Subcutaneous adipose tissue (tissue), 4 donors: ENCODE data around the gene PTPRJ. TPM values are rescaled to one million over a fixed set of nuclear protein-coding genes. Genes with fewer than 3 reads are reported as not detected.

Experiments
- total RNA-seq, 4 donors: library from RNA; depleted of rRNA; stranded (reverse); fragments of >200 nt; gene quantifications; one replicate each; pipeline ENCODE4 v1.1.0, GENCODE V29; 2016
- TF ChIP-seq, protein P1 (sequence below): fragments of 450-650 bp; IDR thresholded peaks from one replicate; pipeline ENCODE4 v1.5.1; 2016; ENCODE audit warnings: low read depth, mild to moderate bottlenecking, control low read depth, antibody characterized with exemption, moderate library complexity

The PTPRJ gene
- total RNA-seq, 4 donors from 2014 or later = 5.1 to 28.7 (median 9.4) TPM

- TF ChIP-seq, protein P1, sequence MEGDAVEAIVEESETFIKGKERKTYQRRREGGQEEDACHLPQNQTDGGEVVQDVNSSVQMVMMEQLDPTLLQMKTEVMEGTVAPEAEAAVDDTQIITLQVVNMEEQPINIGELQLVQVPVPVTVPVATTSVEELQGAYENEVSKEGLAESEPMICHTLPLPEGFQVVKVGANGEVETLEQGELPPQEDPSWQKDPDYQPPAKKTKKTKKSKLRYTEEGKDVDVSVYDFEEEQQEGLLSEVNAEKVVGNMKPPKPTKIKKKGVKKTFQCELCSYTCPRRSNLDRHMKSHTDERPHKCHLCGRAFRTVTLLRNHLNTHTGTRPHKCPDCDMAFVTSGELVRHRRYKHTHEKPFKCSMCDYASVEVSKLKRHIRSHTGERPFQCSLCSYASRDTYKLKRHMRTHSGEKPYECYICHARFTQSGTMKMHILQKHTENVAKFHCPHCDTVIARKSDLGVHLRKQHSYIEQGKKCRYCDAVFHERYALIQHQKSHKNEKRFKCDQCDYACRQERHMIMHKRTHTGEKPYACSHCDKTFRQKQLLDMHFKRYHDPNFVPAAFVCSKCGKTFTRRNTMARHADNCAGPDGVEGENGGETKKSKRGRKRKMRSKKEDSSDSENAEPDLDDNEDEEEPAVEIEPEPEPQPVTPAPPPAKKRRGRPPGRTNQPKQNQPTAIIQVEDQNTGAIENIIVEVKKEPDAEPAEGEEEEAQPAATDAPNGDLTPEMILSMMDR = no peak
These were observed 37.6 kb downstream of the PTPRJ start for GRCh38 chr11:48017831-48018527.

DNA sequence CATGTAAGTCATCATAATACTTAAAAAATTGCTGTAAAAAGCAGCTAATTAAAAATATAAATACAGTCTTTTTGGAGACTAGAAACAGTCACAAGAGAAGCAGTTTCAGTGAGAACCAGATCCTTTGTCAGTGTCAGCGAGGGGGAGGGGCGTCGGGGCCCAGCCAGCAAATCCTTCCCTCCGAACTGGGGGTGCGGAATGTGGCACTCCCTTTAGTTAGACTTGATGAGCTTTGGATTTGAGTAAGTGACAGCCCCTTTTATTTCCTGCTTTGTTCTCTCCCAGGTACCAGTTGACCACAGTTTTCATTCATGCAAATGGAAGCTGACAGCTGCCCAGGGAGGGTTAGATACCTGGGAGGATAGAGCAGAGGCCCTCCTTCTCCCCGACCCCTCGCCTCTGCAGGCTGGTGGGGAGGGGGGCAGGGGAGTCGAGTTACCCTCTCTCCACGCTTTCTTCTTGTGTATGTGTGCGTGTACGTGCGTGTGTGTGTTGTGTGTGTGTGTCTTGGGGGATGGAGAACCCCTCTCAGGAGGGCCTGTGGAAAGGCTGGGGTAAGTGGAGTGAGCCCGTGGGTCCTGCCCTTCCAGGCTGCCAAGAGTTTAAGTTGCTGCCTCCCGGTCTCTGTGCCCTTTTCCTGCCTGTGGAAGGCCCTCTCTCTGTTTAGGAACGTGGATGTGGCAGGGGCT, 38.3 kb downstream of the PTPRJ start:
- TF ChIP-seq, protein P1 = no peak

DNA sequence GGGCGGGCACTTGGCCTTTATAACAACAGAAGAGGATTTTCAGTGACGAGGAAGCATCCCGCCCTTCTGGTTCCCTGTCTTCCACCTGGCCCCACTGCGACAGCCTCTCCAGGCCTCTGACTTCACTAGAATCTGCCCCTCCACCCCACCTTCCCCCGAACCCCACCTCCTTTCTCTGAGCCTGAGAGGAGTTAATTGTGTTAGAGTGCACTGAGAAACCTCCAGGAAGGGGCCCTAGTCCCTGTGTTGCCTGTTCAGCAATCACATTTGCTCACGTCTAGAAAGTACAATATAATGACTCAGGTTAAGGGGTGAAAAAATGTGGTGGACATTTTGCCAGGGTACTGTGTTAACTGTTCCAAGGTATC, 38.8 kb downstream of the PTPRJ start:
- TF ChIP-seq, protein P1 = no peak

- TF ChIP-seq, protein P1 = no peak
These were observed 39.2 kb downstream of the PTPRJ start for GRCh38 chr11:48019595-48019994.

GRCh38 chr11:48020092-48020755, 39.9 kb downstream of the PTPRJ start:
- TF ChIP-seq, protein P1 = no peak

DNA sequence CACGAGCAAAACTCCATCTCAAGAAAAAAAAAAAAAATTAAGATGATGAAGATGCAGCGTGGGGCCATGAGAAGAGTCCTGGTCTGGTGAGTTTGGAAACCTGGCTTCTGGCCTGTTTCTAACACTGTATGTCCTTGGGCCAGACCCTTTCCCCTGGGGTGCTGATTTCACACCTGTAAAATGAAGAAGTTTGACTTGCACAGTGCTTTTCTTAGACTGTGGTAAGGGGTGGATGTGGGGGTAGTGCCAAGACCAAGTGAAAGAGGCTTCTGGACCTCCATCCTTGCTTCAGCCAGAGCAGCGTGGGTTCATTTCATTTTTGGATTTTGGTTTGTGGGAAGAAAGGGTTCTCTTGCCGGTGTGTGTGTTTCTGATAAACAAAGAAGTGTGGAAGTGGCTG, 42.1 kb downstream of the PTPRJ start:
- TF ChIP-seq, protein P1 = no peak

DNA sequence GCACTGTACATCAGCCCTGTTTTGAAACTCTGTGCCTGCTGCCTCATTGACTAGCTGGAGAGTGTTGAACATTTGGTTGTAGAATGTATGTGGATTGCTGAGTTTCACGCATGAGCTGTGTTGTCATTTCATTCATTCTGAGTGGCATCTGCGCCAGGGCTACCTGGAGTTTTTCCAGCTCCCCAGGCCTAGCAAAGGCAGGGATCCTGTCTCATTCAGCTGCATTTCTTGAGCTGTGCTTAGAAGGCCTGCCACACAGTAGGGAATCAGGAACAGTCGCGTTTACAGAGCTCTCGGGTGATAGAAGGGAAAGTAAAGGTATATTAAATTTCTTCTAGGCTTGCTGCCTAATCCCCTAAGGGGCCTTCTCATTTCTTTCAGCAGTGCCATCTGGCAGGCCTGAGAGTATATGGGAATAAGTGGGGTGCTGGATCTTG, 44.3 kb downstream of the PTPRJ start:
- TF ChIP-seq, protein P1 = no peak
